Measurements from ENCODE around the gene KCNG3.

Gene KCNG3, protein sequence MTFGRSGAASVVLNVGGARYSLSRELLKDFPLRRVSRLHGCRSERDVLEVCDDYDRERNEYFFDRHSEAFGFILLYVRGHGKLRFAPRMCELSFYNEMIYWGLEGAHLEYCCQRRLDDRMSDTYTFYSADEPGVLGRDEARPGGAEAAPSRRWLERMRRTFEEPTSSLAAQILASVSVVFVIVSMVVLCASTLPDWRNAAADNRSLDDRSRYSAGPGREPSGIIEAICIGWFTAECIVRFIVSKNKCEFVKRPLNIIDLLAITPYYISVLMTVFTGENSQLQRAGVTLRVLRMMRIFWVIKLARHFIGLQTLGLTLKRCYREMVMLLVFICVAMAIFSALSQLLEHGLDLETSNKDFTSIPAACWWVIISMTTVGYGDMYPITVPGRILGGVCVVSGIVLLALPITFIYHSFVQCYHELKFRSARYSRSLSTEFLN

DNA sequence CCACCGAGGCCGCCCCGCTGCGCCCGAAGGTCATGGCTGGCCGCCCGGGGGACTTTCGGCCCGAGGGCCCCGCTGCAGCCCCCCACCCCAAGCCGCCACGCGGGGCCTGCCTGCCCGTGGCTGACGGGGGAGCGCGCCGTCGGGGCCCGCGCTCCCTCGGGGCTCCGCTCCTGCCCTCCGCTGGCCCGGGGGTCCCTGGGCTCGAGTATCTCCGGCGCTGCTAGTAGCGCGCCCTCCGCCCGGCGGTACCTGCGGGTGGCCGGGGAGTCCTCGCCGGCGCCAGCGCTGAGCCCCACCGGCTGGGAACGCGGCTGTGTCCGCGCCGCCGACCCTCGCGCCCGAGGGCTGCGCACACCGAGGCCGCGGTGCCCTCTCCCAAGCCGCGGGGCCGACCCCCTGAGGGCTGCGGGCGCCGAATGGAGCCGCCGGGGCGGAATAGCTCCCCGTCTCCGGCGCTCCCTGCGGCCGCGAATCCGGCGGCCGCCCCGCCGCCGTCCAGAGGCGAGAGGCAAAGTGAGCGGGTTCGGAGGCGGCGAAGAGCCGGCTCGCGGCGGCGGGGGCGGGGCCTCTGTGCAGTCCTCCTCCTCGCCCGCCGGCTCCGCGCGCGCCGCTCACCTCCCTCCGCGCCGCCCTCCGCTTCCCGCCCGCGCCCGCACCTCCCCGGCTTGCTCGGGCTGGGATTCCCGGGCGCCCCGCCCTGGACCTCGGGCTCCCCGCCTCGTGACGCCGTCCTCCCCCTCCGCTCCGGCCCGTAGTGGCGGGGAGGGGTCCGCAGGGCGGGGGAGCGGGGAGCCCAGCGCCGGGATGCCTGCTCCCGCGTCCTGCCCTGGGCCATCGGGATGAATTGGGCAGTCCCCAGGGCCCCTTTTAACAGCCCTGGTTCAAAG is at the start of gene KCNG3:
Gene KCNG3, minus strand, starts transcription at position 515 of the 887 bp plus-strand sequence. Its CDS starts 481 bp downstream, at position 34.
- DNase-seq (ENCODE audit: low read depth), result peak; percentile 36

DNA sequence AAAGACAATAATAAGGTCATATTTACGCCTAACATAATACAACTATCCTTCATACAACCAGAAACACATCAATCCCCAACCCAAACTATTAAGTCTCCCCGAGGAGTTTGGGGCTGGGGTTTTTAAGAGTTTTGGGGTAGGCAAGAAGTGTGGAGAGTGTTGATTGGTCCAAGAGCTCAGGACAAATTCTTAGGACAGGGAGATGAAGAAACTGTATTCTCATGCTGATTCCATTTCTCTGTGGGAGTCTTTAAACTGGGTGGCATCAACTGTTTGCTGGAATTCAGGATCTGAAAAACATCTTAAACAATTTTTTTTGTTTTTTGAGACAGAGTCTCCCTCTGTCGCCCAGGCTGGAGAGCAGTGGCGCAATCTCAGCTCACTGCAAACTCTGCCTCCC is 49.1 kb upstream of the KCNG3 start:
- DNase-seq (ENCODE audit: low read depth), result no peak

DNA sequence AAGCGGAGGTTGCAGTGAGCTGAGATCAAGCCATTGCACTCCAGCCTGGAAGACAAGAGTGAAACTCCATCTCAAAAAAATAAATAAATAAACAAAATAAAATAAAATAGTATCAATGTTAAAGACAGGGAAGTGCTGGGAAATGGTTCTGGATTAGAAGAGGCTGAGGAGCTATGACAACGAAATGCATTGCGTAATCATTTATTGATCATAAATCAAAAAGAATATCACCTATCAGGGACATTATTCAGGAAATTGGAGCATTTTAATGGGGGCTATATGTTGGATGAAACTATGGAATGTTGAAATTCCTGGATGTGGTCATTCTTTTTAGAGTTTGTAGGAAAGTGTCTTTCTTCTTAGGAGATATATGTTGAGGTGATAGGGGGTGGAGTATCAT is 43.7 kb upstream of the KCNG3 start:
- no peak for DNase-seq (ENCODE audit: low read depth)

DNA sequence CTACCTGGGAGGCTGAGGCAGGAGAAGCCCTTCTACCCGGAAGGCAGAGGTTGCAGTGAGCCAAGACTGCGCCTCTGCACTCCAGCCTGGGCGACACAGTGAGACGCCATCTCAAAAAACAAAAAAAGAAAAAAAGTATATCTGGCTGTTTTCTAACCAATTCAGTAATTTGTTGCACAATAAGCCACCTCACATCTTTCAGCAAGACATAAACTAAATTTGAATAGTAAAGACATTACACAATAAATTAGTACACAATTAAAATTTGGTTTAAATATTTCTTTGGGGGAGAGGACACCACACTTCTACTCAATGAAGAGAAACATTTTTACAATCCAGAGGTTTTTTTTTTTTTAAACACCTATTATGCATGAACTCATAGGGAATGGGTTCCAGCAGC is 38.6 kb upstream of the KCNG3 start:
- DNase-seq (ENCODE audit: low read depth), result no peak

DNA sequence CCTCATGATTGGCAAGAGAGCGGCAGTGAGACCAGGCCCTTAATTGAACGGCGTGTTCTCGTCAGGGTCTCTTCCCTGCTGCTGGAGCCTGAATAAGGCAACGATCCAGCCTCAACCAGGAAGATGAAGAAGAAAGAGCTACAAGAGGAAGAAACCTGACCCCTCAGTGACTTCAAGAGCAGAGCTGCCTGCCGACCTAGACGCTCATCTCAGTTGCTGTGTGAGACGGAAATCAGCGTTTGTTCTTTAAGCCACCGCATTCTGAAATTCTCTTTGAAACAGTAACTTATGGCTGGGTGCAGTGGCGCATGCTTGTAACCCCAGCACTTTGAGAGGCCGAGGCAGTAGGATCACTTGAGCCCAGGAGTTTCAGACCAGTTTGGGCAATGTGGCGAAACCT is 29.6 kb upstream of the KCNG3 start:
- no peak for DNase-seq (ENCODE audit: low read depth)

DNA sequence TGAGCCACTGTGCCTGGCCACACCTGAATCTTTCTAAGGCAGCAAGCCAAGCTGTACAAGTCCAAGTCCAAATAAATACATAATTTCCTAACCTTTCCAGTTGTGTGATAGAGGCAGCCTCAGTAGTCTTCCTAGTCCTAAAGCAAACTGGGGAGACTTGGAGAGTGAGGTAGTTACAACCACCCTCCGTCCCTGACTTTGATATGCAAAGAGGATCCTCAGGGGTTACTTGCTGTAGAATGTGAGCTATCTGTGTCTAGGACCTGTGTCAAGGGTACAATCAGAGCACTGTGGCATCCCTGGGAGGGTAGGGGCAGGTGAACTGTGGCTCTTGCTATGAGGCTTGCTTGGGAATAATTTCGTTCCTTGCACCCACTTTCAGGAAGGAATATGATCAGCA is 28.3 kb upstream of the KCNG3 start:
- no peak for DNase-seq (ENCODE audit: low read depth)

DNA sequence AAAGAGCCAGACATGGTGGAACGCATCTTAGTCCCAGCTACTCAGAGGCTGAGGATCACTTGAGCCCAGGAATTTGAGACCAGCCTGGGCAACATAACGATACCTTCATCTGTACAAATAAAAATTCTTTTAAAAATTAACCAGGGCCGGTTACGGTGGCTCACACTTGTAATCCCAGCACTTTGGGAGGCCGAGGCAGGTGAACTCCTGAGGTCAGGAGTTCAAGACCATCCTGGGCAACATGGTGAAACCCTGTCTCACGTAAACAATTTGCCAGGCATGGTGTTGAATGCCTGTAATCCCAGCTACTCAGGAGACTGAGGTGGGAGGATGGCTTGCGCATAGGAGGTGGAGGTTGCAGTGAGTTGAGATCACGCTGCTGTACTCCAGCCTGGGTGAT is 25.8 kb upstream of the KCNG3 start:
- DNase-seq (ENCODE audit: low read depth), result no peak

DNA sequence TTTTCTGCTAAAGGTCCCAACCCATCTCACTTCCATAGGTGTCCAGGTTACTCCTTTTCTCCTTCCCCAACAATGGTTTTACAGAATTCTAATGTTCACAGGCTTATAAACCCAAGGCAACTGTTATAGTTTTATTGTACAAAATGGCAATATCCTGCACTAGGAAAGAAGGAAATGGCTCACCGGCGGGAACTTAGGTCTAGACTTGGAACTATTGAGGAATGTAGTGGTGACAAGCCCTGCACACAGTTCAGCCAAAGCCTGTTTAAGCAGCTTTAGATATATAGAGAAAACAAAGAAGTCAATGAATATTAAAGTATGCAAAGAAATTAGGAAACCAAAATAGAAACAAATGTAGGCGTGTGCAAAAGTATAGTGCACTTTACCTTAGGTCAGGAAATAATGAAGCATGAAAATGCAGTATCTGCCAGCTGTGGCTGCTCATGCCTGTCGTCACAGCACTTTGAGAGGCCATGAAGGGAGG is 22.7 kb upstream of the KCNG3 start:
- DNase-seq (ENCODE audit: low read depth), result no peak

DNA sequence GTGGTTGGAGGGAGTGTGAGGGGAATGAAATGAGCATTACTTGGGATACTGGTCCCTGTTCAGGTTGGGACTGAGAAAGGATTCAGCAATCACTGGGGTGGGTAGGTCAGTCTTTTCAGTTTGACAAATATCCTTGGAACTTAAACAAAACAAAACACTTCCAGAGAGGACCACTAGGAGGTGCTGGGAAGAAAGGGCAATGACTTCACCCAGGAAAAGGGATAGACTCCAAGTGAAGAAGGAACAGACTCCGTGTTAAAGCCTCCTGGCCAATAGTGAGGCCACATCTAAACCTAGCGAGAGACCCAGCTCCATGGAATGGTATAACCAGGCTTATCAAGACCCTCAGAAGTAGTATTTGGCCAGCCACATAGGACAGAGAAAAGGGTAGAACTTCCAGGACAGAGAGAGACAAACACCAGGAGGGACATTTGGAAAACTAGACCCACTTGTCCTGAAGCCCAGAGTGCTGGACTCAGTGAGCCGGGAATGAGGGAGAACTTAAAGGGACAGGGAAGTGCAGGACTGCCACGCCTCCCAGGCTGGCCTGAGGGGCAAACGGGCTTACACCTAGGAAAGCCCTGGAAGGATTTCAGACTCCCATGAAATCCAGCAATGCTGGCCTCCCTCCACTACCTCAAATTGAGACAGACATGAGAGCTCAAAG is 19.6 kb upstream of the KCNG3 start:
- no peak for DNase-seq (ENCODE audit: low read depth)

DNA sequence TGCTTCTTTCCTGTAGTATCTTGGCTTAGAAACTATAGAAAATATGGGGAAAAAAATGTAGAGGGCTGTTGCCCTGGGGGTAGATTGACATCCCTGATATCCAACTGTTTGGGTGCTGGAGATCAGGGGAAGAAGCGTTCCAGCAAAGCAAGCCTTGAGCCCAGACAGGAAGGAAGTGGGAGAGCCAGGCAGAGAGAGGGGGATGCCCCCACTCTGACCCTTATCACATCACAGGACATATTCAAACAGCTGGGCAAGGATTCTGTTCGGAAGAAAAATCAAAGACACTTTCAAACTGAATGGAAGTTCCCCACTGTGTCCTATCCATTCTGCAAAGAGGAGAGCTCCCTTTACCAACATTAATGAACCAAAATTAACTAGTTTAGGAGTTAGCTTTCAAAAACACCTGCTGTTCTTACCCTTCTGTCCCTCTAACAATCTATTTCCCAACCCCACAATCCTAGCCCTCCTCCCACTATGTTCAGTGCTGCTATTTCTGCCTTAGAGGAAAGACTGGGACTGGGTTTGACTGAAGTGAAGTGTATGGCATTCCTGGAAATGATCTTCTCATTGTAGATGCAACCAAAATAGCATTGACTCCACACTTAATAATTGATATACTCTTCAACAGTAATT is 16.9 kb upstream of the KCNG3 start:
- no peak for DNase-seq (ENCODE audit: low read depth)

DNA sequence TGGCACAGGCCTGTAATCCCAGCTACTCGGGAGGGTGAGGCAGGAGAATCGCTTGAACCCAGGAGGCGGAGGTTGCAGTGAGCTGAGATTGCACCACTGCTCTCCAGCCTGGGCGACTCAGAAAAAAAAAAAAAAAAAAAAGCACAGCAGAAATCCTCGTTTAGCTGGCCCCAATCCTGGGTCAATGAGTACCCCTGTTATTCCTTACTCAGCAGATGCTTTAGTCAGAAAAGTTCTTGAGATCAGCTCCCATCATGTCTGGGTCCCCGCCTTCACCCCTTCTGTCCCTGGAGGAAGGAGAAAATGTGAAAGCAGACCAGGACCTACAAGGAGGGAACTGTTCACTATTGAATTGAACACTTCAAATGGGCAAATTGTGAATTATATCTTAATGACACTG is 16.4 kb upstream of the KCNG3 start:
- DNase-seq (ENCODE audit: low read depth), result no peak

DNA sequence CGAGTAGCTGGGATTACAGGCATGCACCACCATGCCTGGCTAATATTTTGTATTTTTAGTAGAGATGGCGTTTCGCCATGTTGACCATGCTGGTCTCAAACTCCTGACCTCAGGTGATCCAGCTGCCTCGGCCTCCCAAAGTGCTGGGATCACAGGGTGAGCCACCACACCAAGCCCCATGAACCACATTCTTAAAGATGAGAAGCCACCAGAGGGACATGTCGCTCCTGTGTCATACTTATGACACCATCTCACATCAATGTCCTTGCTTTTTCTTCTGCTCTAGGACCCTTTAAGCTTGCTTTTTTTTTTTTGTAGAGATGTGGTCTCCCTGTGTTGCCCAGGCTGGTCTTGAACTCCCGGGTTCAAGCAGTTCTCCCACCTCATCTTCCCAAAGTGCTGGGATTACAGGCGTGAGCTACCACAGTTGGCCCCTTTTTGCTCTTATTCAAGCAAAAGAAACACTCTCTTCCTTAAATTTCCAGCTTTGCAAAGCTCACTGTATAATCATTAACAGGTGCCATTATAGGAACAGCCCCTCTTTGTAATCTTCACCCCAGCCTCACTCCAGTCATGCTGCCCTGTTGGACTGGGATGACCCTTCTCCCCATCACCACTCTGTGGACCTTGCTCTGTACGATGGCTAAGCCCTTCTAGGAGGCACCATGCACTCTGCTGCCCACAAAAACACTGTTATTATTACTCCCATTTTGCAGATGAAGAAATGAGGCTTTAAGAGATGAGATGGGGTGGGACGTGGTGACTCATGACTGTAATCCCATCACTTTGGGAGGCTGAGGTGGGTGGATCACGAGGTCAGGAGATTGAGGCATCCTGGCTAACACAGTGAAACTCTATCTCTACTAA is 10.8 kb upstream of the KCNG3 start:
- no peak for DNase-seq (ENCODE audit: low read depth)

DNA sequence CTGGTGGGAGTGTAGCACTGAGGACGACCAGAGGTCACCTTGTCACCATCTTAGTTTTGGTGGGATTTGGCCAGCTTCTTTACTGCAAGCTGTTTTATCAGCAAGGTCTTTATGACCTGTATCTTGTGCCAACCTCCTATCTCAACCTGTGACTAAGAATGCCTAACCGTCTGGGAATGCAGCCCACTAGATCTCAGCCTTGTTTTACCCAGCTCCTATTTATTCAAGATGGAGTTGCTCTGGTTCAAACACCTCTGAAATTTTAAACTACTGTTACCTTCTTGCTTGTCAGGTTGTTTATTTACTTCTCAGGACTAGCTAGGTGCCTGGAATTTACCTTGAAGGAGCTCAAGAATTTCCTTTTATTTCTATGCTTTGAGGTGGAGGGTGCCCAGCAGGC is 9.5 kb upstream of the KCNG3 start:
- no peak for DNase-seq (ENCODE audit: low read depth)

DNA sequence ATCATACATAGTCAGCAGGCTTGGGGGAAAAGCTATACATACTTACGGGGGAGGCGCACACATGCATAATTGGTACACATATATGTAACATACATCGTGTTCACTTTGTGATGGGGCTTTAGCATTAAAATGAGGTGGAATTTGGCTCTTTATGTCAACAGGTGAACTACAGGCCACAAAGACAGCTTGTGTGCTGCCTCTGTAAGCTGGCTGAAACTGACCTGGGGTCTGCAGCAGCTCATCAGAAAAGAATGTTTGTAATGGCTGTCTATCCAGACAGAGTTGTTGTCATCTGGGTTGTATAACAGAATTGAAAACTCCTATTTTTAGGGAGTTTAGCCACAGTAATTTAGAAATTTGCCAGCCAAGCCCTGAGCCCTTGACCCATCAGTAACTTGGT is 4.7 kb upstream of the KCNG3 start:
- no peak for DNase-seq (ENCODE audit: low read depth)

DNA sequence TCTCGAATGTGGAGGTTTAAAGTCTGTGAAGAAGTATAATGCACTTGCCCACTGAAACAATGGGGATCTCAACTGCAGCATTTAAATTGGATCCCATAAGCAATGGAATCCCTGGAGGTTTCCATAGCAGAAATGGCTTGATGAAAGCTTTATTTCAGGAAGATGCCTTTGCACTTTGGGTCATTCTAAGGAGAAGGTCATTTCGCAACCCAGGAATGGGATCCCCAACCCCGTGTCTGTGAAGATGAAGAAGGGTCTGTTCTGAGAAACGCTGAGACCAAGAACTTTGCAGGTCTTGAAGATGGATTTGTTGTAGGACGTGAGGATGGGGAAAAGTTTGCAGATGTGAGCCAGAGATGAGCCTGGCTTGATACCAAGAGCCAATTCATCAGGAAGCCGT is 1.8 kb upstream of the KCNG3 start:
- DNase-seq (ENCODE audit: low read depth), result no peak

DNA sequence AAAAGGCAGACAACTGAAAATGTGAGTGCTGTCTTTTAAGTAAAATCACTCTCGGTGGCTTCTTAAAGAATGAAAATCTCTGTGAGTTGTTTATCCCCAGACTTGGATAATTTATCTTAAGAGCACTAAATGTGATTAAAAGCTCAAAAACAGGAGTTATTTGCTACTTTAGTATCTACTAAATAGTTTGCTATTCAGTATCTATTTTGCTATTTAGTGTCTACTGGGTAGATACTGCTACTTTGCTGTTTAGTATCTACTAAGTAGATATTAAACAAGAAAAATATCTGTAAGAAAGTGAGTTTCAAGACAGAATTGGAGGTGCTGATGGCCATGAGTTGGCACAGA is 1.4 kb upstream of the KCNG3 start:
- no peak for DNase-seq (ENCODE audit: low read depth)

DNA sequence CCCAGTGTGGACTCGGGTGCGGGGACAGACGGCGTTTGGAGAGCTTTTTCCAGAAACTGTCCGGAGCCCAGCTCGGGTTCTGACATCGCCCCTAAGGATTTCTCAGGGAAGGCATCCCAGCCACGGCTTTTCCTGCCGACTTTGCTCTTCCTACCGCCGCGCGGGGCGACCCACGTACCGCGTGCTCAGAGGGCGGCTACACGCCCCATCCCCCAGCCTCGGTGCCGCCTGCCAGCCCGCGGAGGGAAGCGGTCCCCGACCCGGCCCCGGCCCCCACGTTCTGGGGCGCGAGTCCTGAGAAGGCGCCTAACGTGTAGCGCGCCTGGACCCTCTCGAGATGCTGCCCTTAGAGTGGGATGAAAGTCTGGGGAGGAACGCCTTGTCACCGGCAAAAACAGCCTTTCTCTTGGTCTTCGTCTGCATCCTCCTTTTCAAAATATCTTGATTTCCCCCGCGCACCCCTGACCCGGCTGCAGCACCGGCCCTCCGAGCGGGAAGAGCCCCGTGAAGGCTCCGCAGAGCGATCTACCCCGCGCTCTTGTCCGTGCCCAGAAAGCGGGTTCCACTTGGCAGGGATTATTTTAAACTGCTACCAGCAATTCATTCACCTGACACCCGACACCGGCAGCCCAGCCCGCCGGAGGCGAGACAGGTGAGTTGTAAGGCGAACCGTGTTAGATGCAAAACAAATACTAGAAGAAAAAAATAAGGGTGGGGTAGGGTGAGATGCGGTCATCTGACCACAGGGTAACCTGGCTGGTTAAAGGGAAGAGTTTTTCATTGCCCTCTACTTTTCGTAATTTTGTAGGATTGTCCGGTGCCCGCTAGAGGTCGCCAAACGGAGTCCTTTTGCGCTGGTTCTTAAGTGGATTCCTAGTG is 812 bp upstream of the KCNG3 start:
- DNase-seq (ENCODE audit: low read depth), result peak; percentile 60

DNA sequence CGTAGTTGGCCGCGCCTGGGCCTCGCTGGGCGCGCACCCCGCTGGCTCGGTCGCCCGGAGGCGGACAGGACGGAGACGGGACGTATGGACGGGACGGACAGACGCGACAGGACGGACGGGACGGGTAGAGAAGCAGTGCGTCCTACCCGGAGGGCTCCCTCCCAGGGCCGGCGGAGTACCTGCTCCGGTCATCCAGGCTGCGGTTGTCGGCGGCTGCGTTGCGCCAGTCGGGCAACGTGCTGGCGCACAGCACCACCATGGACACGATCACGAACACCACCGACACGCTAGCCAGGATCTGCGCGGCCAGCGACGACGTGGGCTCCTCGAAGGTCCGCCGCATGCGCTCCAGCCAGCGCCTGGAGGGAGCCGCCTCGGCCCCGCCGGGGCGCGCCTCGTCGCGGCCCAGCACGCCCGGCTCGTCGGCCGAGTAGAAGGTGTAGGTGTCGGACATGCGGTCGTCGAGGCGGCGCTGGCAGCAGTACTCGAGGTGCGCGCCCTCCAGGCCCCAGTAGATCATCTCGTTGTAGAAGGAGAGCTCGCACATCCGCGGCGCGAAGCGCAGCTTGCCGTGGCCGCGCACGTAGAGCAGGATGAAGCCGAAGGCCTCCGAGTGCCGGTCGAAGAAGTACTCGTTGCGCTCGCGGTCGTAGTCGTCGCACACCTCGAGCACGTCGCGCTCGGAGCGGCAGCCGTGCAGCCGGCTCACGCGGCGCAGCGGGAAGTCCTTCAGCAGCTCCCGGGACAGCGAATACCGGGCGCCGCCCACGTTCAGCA is 903 bp downstream of the KCNG3 start:
- DNase-seq (ENCODE audit: low read depth), result peak; percentile 10

DNA sequence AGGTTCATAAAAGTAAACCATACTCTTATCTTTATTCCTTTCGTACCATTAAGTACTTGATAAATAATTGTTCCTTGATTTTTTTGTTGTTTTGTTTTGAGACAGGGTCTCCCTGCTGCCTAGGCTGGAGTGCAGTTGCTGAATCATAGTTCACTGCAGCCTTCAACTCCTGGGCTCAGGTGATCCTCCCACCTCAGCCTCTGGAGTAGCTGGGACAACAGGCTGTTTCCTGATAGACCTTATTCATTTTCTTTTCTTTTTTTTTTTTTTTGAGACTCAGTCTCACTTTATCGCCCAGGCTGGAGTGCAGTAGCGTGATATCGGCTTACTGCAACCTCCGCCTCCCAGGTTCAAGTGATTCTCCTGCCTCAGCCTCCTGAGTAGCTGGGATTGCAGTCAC is 5.5 kb downstream of the KCNG3 start:
- no peak for DNase-seq (ENCODE audit: low read depth)

Measured in activated gamma-delta T cell treated with anti-CD3 and anti-CD28 coated beads, Interleukin-2, amount 50 U/mL, for 16 hours (primary cell).